GM19395 (cell line): ENCODE measurements around the gene SANBR.
"Not testable (repeated sequence)": the region's sequence is repeated elsewhere in the genome, so short reads cannot be mapped to it uniquely, and the experiment has no call there.

ENCODE experiments used
- ATAC-seq: cut with Tn5 transposase; IDR thresholded peaks from one replicate; pipeline ENCODE4 v1.9.1; 2021; ENCODE audit warnings: mild to moderate bottlenecking, moderate library complexity; ENCODE audit not compliant: unreplicated experiment

SANBR gene

GRCh38 chr2:61065714-61066709 lies at the start of gene SANBR:
Gene SANBR (plus strand): TSS chr2:61065871. CDS start chr2:61070351, 4,480 bp downstream.
- peak; percentile 96 for ATAC-seq

GRCh38 chr2:61015976-61016375 lies 49.7 kb upstream of the SANBR start:
- no peak for ATAC-seq

- peak; percentile 25 for ATAC-seq
These were observed 49.2 kb upstream of the SANBR start for GRCh38 chr2:61016392-61017002.

- ATAC-seq = peak; percentile 64
These were observed 48.6 kb upstream of the SANBR start for GRCh38 chr2:61017003-61017555.

GRCh38 chr2:61017556-61018317 lies 47.9 kb upstream of the SANBR start, which contains the start of the genes PEX13 and PUS10:
Gene PEX13 (plus strand): TSS chr2:61017720. CDS start chr2:61017760, 40 bp downstream.
Gene PUS10 (minus strand): TSS chr2:61018255. CDS start chr2:61011890, 6,365 bp downstream.
- ATAC-seq = peak; percentile 82

- no peak for ATAC-seq
These were observed 47.3 kb upstream of the SANBR start for GRCh38 chr2:61018318-61018755.

GRCh38 chr2:61018798-61019197 lies 46.9 kb upstream of the SANBR start:
- no peak for ATAC-seq

- no peak for ATAC-seq
These were observed 44.4 kb upstream of the SANBR start for GRCh38 chr2:61021228-61021660.

- no peak for ATAC-seq
These were observed 42.0 kb upstream of the SANBR start for GRCh38 chr2:61023670-61024069.

GRCh38 chr2:61029533-61029932 lies 36.1 kb upstream of the SANBR start:
- ATAC-seq = no peak

- ATAC-seq = not testable (repeated sequence)
These were observed 31.1 kb upstream of the SANBR start for GRCh38 chr2:61034592-61034991.

GRCh38 chr2:61036643-61037042 lies 29.0 kb upstream of the SANBR start:
- ATAC-seq = not testable (repeated sequence)

- ATAC-seq = no peak
These were observed 22.9 kb upstream of the SANBR start for GRCh38 chr2:61042807-61043206.

GRCh38 chr2:61044636-61045035 lies 21.0 kb upstream of the SANBR start:
- ATAC-seq = no peak

- no peak for ATAC-seq
These were observed 20.4 kb upstream of the SANBR start for GRCh38 chr2:61045226-61045625.

GRCh38 chr2:61045999-61046398 lies 19.7 kb upstream of the SANBR start:
- ATAC-seq = no peak

- no peak for ATAC-seq
These were observed 10.1 kb upstream of the SANBR start for GRCh38 chr2:61055557-61055956.

- ATAC-seq = no peak
These were observed 8.1 kb upstream of the SANBR start for GRCh38 chr2:61057562-61057961.

- ATAC-seq = no peak
These were observed 6.3 kb upstream of the SANBR start for GRCh38 chr2:61059382-61059781.

GRCh38 chr2:61074100-61074499 lies 8.4 kb downstream of the SANBR start:
- no peak for ATAC-seq

- ATAC-seq = no peak
These were observed 20.2 kb downstream of the SANBR start for GRCh38 chr2:61085883-61086282.
